CD4-positive, alpha-beta T cell treated with Interleukin-15 for 4 hours (primary cell): Measurements from ENCODE around the gene KRT15.
"Not testable (repeated sequence)": the region's sequence is repeated elsewhere in the genome, so short reads cannot be mapped to it uniquely, and the experiment has no call there.

ENCODE experiments used
- DNase-seq: peaks from one replicate; pipeline ENCODE4 v3.0.0-alpha.2; 2020; ENCODE audit warnings: low spot score

The KRT15 gene

DNA sequence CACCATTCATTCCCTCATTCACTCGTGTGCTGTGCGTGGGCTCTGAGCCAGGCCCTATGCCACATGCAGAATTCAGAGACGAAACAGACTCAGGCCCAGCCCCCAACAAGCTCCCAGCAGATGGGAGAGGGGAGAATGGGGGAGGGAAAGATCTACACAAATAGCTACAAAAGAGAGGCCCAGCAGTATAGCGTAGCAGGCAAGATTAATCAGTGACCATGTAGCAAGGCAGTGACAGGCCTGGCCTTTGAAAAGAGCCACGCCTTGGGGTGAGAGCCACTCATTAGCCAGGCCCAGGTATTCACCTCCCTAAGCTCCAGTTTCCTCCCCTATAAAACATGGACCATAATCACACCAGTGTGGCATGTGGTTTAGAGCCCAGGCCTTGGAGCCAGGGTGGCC lies 25.8 kb upstream of the KRT15 start:
- no peak for DNase-seq

DNA sequence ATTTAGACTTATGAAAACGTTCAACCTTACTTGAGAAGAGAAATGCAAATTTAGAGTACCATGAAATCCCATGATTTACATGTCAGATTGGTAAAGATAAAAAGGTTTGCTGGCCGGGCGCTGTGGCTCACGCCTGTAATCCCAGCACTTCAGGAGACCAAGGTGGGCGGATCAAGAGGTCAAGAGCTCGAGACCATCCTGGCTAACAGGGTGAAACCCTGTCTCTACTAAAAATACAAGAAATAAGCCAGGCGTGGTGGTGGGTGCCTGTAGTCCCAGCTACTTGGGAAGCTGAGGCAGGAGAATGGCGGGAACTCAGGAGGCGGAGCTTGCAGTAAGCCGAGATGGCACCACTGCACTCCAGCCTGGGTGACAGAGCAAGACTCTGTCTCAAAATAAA lies 24.1 kb upstream of the KRT15 start:
- DNase-seq = not testable (repeated sequence)

DNA sequence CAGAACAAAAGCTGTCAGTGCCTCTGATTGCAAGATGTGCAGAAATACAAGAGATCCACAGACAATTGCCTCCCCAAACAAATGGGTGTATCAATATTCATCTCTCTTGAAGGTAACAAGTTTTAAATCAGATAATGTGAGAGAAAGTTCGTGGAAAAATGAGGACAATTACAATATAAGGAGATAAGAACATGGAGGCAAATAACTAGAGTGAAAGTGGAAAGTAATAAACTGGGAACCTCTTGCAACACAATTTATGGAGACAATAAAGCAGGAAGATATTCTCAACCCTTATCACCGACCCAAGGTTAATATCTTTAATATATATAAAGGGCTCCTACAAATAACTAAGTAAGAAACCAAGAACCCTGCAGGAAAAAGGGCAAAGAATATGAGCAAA lies 23.7 kb upstream of the KRT15 start:
- no peak for DNase-seq

DNA sequence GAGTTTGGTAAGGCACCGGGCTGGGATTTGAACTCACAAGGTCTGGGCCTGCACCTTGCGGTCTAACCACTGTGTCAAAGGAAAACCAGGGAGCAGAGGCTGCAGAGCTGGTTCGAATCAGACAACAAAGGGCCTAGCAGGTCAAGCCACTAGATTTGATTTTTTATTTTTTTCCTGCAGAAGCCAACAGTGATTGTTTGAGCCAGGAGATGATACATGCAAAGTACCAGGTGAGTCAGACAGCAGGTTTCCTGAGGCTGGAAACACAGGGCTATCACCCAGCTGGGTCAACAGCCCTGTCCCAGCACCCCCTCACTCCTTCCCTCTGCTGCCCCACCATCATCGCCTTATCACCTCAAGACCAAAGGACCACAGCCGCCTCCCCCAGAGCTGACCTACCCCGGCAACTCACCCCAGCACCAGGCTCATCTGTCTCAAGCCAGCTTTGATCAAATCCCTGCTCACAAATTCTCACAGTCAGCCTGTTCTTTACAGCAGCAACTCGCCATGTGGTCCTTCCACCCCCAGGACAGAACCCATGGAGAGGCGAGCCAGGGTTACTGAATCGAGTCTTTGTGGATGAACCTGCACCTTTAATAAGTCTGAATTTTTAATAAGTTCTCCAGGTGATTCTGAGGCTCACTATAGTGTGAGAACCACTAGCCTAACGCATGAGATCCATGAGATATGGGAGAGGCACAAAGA lies 22.4 kb upstream of the KRT15 start:
- no peak for DNase-seq

DNA sequence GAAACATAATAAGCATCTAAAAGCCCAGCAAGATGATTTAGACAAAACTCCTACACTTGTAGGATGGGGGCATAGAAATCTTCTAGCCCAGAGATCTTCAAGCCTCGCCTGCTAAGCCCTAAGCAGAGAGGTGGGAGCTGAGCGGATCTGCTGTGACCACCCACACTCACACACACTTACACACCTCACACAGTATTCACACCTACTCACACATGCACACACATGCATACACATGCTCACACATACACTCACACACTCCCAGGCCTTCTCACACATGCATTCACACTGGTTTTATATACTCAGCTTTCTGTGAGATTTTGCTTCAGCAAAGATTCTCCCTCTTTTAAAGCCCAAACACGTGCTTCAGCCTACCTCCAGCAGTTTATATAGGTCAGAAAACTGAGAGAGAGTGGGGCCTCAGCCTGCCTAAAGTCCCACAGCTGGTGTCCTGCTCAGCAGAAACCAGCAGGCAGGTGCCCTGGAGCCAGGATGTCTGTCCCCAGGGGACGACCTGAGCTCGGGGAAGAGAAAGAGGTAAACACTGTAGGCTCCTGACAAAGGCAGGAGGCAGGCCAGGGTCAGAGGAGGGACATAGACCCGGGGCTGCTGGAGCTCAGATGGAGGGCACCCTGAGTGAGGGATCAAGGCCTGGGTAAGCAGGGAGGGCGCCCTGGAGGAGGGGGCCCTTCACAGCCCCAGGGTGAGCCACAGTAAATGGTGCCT lies 21.4 kb upstream of the KRT15 start:
- DNase-seq = no peak

DNA sequence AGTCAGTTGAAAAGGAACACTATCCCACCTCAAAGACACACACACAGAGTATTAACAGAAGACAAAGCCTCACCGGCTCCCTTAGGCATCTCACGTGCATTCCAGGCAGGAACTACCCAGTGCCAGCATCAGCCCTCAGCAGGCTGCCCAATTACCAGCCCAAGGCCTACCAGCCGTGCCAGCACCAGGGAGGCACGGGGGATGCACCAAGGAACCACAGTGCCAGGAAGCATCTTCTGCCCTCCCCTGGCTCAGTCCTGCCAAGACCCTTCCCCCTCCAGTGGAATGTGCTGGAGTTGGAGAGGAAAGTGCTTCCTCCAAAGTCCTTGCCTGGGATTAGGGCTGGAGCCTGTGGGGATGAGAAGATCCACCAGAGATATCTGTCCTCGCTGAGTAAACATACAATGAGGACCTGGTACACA lies 20.4 kb upstream of the KRT15 start:
- no peak for DNase-seq

DNA sequence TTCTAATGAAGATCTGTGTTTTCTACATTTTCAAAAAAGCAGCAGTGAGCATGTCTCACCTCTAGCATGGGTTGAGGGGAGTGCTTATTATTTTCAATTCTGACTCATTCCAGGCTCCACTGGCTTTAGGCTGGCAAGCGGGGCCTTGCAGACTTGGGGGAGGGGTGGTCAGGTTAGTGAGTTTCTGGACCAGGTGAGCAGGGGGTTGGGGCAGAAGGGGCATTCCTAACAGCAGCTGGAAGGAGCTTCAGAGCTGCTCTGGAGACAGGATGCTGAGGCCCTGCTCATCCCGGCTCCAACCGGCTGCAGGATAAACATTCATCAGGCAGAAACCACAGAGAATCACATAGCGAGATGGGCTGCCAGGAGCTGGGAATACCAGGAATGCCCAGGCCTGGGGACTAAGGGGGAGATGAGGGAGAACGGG lies 19.9 kb upstream of the KRT15 start:
- DNase-seq = no peak

DNA sequence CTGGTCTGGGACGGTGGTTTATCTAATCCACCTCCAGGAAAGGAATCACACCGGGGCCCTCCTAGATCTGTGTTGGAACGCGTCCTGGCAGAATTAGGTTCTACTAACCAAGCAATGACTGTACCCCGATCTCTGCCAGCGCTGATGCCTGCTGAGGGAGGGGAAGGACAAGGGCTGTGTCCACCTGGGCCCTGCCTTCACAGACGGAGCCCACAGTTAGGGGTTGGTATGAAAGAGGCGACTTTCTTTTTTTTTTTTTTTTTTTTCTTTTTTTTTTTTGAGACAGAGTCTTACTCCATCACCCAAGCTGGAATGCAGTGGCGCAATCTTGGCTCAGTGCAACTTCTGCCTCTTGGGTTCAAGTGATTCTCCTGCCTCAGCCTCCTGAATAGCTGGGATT lies 19.3 kb upstream of the KRT15 start:
- DNase-seq = no peak

DNA sequence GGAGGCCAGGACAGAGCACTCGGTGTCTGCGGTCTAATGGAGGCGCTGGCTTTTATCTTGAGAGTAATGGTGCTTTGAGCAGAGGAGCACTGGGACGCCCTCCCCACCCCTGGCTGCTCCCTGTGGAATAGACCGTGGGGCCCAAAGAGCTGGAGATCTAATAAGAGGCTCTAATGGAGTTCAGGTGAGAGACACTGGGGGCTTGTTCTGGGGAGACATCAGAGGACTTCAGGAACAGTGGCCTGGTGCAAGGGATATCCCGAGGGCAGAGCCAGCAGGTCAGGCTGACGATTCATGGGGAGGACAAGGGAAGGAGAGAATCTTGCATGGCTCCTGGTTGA lies 18.9 kb upstream of the KRT15 start:
- no peak for DNase-seq

DNA sequence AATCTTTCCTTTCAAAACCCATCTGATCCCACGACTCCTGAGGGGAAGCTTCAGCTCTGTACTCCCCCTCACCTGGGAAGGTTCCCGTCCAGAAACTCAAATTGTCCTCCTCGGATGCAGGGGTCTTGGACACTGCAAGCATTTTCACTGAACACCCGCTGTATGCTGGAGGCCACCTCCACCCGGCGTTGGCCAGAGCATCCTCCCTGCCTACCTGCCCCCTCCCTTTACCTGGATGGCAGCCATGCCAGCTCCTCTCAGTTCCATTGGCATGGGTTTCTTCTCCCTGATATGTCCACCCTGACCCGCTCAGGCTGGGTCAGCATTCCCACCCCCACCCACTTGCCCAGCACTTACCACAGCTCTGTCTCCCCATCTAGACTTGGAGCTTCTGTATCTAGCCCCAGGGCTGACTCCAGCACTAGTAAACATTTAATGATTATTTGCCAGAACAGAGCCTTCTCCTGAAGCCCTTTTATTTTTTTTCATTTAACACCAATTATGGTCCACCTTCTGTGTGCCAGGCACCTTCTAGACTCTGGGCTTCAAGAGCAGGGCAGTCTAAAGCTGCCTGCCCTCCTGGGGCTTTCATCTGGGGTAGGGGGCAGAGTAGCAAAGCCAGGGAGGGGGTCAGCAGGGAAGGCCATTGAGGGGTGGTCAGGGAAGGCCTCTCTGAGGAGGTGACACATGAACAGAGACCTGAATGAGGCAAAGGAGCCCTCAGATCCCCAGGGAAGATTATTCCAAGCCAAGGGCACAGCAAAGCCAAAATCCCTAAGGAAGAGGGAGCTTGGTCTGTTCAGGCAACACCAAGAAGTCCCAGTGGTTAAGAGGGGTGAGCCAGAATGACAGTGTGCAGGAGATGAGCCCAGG lies 18.3 kb upstream of the KRT15 start:
- no peak for DNase-seq

DNA sequence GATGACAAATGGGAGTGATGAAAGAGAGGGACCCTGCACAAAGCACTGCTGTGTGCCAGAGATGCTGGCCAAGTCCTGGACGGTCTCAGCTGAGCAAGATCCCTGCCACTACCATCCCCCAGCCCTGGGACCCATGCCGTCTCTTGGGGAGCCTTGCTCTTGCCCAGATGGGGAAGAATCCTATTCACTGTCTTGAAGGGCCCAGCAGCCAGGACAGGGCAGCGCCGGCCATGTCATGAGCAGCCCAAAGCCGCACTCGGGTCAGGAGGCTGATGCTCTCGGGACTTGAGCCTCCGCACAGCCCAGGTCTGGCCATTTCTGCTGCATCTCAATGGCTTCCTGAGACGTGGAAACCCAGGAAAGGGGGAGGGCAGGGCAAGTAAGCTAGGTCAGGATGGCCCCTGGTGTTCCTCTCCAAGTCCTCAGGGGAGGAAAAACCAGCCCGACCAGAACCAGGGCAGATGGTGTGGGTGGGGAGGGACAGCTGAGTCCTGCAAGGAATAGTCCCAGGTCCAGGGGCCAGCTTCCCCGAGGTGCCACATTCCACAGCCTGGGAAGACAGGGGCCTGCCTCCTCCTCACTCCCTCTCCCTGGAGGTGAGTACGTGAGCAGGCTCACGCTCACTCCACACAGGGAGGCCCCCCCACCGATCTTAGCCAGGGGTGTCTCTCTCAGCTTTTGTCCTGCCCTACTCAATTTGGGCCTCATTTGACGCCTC lies 17.2 kb upstream of the KRT15 start:
- no peak for DNase-seq

DNA sequence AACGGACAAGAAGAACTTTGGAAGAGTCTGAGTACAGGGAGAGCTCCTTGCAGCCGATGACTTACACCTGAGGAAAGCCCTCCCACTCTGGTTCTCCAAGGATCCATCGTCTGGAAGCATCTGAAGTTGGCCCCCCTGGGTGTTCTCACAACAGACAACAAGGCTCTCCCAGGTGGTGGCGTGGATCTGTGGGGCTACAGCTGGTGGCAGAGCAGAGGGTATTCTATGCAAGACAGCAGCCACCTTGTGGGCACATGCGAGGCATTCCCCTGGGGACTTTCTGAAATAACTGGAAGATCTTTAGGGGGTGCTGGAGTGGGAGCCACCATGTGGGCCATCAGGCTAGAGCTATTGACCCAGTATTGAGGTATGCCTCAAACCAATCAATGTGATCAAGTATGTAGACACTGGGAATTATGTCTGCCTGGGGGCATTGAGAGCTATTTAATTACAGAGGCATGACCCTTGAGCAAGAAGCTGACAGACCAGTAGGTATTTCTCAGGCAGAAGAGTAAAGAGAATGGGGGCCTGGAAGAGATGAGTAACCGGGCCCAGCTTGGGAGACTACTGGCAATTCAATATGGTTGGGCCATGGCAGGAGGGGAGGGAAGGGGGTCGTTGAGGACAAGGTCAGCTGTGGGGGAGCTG lies 16.3 kb upstream of the KRT15 start:
- DNase-seq = no peak

DNA sequence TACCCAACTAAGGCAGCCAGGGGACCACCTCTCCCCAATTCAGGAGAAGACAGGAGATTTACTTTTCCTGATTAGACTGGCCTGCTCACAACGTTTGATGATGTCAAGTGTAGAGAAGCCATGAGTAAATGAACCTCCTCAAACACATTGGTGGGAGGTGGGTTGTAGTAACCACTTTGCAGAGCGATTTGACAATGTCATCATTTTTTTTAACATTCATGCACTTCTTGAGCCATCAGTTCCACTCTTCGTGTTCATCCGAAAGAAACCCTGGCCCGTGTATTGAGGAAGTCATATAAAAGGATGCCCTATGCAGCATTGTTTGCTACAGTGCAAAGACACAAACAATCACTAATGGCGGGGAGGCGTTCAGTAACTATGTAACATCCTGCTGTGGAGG lies 14.9 kb upstream of the KRT15 start:
- no peak for DNase-seq

DNA sequence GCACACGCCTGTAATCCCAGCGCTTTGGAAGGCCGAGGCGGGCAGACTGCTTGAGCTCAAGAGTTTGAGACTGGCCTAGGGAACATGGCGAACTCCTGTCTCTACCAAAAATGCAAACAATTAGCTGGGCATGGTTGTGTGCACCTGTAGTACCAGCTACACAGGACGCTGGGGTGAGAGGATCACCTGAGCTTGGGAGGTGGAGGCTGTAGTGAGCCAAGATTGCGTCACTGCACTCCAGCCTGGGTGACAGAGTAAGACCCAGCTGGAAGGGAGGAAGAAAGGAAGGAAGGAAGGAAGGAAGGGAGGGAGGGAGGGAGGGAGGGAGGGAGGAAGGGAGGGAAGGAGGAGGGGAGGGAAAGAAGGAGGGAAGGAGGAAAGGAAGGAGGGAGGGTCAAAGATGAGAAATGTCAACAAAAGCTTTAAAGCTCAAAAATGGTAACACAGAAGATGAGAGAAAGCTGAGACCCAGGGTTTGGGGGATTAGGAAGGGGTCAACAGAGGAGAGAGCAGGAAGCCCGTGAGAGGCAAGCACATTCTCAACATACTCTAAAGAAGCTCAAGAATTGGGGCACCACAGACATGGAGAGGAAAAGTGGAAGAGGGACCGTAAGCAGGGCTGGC lies 14.4 kb upstream of the KRT15 start:
- DNase-seq = no peak

DNA sequence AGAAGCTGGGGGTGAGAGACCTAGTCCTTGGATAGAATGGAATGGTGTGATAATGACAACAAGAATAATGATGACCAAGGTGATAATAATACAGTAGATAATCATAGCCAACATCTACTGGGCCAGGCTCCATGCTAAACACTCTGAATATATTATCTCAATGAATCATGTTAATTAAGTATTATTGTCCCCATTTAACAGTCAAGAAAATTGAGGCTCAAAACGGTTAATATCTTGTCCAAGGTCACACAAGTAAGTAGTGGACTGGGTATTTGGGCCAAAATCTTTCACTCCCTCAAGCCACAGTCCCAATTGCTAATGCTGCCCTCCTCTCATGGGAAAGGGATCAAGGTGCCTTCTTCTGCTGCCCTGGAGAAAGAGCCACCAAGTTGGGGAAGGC lies 13.3 kb upstream of the KRT15 start:
- DNase-seq = no peak

DNA sequence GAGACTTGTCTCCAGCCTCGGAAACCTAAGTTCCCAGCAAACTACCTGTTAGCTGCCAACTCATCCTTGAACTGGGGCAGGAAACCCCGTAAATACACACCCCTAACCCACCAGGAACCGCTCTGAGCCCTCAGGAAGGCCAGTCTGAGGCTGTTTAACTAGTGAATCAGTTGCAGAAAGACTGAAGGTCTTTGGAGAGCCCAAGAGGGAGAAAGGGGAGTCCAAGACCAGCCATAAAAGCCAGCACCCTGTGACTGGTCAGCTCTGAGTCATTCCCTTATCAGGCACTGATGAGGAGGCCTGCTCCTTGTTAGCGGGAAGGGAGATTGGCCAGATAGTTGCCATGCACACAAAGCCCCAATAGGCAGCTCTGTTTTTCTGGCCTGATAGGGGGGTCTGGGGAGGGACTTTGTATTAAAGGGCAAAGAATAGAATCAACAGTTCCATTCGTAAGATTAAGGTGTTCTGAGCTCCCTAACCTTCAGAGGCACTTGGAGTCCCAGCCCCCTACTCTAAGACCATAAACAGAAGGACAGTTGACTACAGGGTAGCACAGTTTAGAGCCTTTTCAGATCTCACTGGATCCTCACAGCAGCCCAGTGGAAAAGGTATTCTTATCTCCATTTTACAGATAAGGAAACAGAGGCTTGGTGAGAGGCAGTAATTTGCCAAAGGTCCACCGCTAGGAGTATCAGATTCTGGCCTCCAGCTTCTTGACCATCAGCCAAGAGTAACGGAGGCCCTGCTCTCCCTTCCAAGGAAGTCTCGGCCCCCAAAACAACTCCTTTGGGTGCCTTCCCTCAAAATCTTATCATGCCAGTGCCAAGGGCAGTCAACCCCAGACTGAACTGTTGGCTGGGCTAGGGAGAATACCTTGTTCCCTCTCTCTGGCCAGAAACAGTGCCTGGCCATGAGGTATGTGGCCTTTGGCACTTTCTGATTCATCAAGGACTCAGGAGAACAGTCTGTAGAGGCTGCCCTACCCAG lies 11.7 kb upstream of the KRT15 start:
- no peak for DNase-seq

DNA sequence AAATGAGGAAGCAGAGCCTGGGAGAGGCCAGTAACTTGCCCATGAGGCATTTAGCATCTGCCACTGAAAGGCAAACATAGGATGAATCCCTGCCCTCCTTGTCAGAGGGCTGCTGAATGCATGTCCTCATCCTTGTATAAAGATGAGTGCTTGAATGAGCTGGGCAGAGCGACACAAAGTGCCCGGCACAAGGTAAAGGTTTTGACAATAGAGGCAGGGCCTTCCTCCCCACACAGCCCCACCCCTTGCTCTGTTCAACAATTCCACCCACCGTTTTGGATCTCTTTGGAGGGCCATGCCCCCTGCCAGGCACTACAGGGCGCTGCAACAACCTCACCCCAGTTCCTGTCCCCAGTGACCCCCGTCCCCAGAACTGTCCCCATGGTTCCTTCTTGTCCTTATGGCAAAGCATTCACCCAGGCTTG lies 10.8 kb upstream of the KRT15 start:
- no peak for DNase-seq

DNA sequence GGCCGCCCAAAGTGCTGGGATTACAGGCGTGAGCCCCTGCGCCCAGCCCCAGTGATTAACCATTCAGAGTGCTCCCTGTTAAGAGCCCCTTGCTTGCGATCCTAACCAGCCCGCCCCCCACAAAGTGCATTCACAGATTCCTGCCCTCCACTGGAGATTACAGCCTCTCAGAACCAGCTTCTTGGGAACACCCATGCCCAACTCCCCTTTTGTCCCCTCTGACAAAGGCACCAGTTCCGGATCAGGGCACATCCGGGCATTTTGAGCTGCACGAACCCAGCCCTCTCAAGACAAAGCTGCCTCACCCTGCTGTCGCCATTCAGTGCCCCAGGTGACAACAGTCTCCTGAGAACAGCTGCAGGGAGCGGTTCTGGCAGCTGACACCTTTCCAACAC lies 10.3 kb upstream of the KRT15 start:
- no peak for DNase-seq

DNA sequence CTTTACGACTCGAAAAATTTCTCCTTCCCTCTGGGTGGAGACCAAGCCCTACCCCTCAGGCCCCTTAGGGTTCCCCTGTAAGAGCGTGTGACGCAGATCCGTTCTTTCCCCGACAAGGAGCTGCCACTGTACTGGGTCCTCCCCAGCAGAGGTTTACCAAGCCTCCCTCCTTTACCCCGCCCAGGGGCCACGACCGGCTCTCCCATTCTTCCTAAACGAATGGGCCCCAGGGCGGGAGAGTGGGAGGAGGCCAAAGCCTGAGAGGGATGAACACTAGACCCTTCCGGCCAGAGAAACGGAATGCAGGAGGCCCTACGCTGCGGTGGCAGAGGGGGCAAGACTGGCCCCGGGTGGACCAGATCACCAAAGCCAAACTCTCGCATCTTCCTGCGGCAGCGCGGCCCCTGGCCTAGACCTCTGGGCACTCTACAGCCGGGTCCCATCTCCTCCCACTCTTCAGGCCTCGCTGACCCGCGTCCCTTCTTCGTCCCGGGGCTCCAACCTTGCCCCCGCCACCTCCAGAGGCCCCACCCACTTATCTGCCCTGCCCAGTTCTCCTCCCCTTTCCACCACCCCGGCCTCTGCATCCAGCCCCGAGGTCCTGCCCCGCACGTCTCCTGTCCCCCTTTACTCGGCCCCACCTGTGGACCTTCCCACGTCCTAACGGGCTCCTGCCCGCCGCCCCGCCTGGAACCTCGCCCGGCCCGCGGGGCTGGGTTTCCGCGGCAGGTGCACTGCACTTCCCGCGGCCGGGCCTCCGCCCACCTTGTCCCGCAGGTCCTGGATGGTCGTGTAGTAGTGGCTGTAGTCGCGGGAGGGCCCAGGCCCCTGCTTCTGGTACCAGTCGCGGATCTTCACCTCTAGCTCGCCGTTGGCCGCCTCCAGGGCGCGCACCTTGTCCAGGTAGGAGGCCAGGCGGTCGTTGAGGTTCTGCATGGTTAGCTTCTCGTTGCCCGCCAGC lies 8.7 kb upstream of the KRT15 start:
- DNase-seq = no peak
